ENCODE results near the gene OSBPL6. TPM values are rescaled to one million over a fixed set of nuclear protein-coding genes. Genes with fewer than 3 reads are reported as not detected.

OSBPL6 gene
- total and polyA plus RNA-seq, 2 donors from 2014 or later: 0.91 to 1.4 TPM

DNA sequence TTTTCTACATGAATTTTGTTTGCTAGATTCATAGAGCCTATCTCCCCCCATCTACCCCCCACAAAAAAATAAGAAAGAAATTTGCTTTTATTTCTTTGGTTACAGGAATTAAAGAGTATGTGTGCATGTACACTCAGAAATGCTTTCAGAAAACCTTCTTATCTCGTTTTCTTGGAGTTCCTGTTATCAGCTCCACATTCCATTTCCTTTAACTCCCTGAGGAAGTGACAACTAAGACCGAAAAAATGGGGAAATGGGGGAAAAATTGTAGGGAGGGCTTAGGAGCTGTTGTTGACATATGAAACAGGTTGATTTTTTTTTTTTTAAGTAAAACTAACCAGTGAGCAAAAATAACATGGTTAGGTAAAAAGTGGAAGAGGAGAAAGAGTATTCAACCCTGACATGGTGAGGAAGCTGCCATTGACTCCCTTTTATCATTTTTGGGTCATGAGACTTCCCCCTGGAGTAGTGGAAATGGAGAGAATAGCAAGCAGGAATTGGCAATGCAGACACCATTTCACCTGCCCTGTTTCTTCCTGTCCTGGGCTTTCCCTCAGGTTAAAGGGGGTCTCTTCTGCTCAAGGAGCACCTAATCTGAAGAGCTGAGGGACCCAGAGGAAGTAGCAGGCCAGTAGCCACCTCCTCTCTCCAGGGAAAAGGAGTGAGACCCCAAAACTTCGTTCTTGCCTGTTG lies 93.5 kb downstream of the OSBPL6 start:
- FAIRE-seq: no peak
- H3K36me3 ChIP-seq (ENCODE audit: control insufficient read depth in 2 of 3, insufficient read depth in 3 of 3, low read length in 3 of 3): no peaks in the 10 kb centered on the region
- intact Hi-C loops (cut with DNase I): no loop called here

DNA sequence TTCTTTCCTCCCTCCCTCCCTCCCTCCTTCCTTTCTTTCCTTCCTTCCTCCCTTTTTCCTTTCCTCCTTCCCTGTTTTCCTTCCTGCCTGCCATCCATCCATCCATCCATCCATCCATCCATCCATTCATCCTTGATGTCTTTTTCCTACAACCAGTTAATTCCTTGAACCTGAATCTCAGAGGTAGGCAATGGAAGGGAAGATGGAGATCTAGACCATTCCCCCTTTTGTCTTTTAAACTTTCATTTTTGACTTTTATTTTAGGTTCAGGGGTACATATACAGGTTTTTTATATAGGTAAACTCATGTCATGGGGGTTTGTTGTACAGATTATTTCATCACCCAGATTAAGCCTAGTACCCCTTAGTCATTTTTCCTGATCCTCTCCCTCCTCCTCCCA lies 97.4 kb downstream of the OSBPL6 start:
- Histone ChIP-seq H3K9ac (ENCODE audit: low read length in 3 of 3) (no peak overlapping the region), H3K27me3 (ENCODE audit: control insufficient read depth, insufficient read depth, low read length) (no peaks in the 10 kb centered on the region), H3K36me3 (ENCODE audit: control insufficient read depth in 2 of 3, insufficient read depth in 3 of 3, low read length in 3 of 3) (no peaks in the 10 kb centered on the region), H3K4me1 (ENCODE audit: control insufficient read depth in 2 of 3, insufficient read depth in 2 of 3, low read depth in 1 of 3, low read length in 3 of 3) (no peaks in the 10 kb centered on the region), H3K4me3 (ENCODE audit: low read length in 3 of 3) (no peak overlapping the region), H3K9me3 (ENCODE audit: control insufficient read depth in 2 of 3, insufficient read depth in 1 of 3, low read length in 3 of 3) (no peaks in the 10 kb centered on the region), H3K27ac (ENCODE audit: low read depth in 2 of 2, low read length in 2 of 2) (no peak overlapping the region)
- no peak for FAIRE-seq
- TF ChIP-seq, protein P1, sequence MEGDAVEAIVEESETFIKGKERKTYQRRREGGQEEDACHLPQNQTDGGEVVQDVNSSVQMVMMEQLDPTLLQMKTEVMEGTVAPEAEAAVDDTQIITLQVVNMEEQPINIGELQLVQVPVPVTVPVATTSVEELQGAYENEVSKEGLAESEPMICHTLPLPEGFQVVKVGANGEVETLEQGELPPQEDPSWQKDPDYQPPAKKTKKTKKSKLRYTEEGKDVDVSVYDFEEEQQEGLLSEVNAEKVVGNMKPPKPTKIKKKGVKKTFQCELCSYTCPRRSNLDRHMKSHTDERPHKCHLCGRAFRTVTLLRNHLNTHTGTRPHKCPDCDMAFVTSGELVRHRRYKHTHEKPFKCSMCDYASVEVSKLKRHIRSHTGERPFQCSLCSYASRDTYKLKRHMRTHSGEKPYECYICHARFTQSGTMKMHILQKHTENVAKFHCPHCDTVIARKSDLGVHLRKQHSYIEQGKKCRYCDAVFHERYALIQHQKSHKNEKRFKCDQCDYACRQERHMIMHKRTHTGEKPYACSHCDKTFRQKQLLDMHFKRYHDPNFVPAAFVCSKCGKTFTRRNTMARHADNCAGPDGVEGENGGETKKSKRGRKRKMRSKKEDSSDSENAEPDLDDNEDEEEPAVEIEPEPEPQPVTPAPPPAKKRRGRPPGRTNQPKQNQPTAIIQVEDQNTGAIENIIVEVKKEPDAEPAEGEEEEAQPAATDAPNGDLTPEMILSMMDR (IDR thresholded peaks at IDR 0.05; ENCODE audit: borderline replicate concordance, extremely low read depth, insufficient read depth): no peak
- DNase-seq: no peak
- intact Hi-C loops (cut with DNase I): no loop called here

More for the DNA sequence above, 93.5 kb downstream of the OSBPL6 start:
- H3K4me3 ChIP-seq (ENCODE audit: low read length in 3 of 3): no peak overlapping the region
- H3K9me3 ChIP-seq (ENCODE audit: control insufficient read depth in 2 of 3, insufficient read depth in 1 of 3, low read length in 3 of 3): no peaks in the 10 kb centered on the region
- no peaks in the 10 kb centered on the region for H3K27me3 ChIP-seq (ENCODE audit: control insufficient read depth, insufficient read depth, low read length)
- H3K27ac ChIP-seq (ENCODE audit: low read depth in 2 of 2, low read length in 2 of 2): no peak overlapping the region
- no peak for DNase-seq
- TF ChIP-seq, protein P1 (IDR thresholded peaks at IDR 0.05; ENCODE audit: borderline replicate concordance, extremely low read depth, insufficient read depth): no peak
- no peak overlapping the region for H3K9ac ChIP-seq (ENCODE audit: low read length in 3 of 3)
- H3K4me1 ChIP-seq (ENCODE audit: control insufficient read depth in 2 of 3, insufficient read depth in 2 of 3, low read depth in 1 of 3, low read length in 3 of 3): no peaks in the 10 kb centered on the region

DNA sequence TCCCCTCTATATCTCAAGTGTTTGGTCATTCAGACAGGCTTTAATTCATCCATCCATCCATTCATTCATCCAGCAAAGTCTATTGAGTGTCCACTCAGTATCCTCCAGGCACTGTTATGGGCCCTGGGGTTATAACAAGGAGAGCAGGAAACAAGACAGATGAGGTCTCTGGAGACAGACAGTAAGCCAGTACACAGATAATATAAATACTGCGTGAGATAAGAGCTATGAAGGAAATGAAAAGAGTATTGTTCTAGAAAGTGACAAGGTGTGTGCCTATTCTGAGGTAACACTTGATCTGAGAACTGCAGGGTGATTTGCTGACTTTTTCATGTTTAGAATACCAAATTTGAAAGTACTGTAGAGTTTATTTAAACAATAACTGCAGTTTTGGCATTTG lies 98.3 kb downstream of the OSBPL6 start:
- Histone ChIP-seq H3K9me3 (ENCODE audit: control insufficient read depth in 2 of 3, insufficient read depth in 1 of 3, low read length in 3 of 3) (no peaks in the 10 kb centered on the region), H3K9ac (ENCODE audit: low read length in 3 of 3) (no peak overlapping the region), H3K36me3 (ENCODE audit: control insufficient read depth in 2 of 3, insufficient read depth in 3 of 3, low read length in 3 of 3) (no peaks in the 10 kb centered on the region), H3K27me3 (ENCODE audit: control insufficient read depth, insufficient read depth, low read length) (no peaks in the 10 kb centered on the region), H3K4me3 (ENCODE audit: low read length in 3 of 3) (no peak overlapping the region), H3K27ac (ENCODE audit: low read depth in 2 of 2, low read length in 2 of 2) (no peak overlapping the region), H3K4me1 (ENCODE audit: control insufficient read depth in 2 of 3, insufficient read depth in 2 of 3, low read depth in 1 of 3, low read length in 3 of 3) (no peaks in the 10 kb centered on the region)
- TF ChIP-seq, protein P1 (IDR thresholded peaks at IDR 0.05; ENCODE audit: borderline replicate concordance, extremely low read depth, insufficient read depth): no peak
- no peak for DNase-seq
- intact Hi-C loops (cut with DNase I): no loop called here
- no peak for FAIRE-seq

DNA sequence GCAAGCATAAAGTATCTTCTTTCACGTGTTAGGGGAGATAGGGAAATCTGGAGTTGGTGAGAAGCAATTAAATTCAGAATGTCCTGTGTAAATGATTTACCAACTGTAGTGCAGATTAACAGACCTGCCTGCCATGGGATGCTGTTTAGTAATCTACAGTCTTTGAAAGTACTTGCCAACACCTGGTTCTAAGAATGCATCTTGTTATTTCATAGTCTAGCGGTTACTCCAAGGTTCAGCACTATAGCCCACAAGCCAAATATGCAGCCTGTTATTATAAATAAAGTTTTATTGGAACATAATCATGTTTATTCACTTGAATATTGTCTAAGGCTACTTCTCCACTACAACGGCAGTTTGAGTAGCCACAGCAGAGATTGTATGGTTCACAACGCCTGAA lies 100.8 kb downstream of the OSBPL6 start:
- Histone ChIP-seq H3K27ac (ENCODE audit: low read depth in 2 of 2, low read length in 2 of 2) (no peak overlapping the region), H3K9ac (ENCODE audit: low read length in 3 of 3) (no peak overlapping the region), H3K27me3 (ENCODE audit: control insufficient read depth, insufficient read depth, low read length) (no peaks in the 10 kb centered on the region), H3K4me3 (ENCODE audit: low read length in 3 of 3) (no peak overlapping the region), H3K36me3 (ENCODE audit: control insufficient read depth in 2 of 3, insufficient read depth in 3 of 3, low read length in 3 of 3) (no peaks in the 10 kb centered on the region), H3K9me3 (ENCODE audit: control insufficient read depth in 2 of 3, insufficient read depth in 1 of 3, low read length in 3 of 3) (no peaks in the 10 kb centered on the region), H3K4me1 (ENCODE audit: control insufficient read depth in 2 of 3, insufficient read depth in 2 of 3, low read depth in 1 of 3, low read length in 3 of 3) (no peaks in the 10 kb centered on the region)
- DNase-seq (peak in 2 of 5 donors; percentile 70 to 74), FAIRE-seq (peak; percentile 72)
- TF ChIP-seq, protein P1 (IDR thresholded peaks at IDR 0.05; ENCODE audit: borderline replicate concordance, extremely low read depth, insufficient read depth): no peak
- intact Hi-C loops (cut with DNase I): no loop called here

All from kidney (tissue), 14 donors.